Stimulated activated naive CD8-positive, alpha-beta T cell treated with anti-CD3 and anti-CD28 coated beads, Interleukin-15, amount 100 ng/mL, for 72 hours (primary cell): ENCODE results near the gene SCD.
"Not testable (repeated sequence)": the region's sequence is repeated elsewhere in the genome, so short reads cannot be mapped to it uniquely, and the experiment has no call there.

ENCODE experiments used
- ATAC-seq: fragments of 150-1000 bp; cut with Tn5 transposase; 2 replicates; pipeline ENCODE4 v1.10.0; 2021; ENCODE audit warnings: mild to moderate bottlenecking, moderate library complexity
- DNase-seq, 2 donors: peaks; one replicate each; pipeline ENCODE4 v3.0.0; 2021 to 2022
- H3K27ac Mint-ChIP-seq, 2 donors: one replicate each; pipeline ENCODE4 v1.8.0; 2022; ENCODE audit warnings: mild to moderate bottlenecking in 2 of 2, mixed read lengths in 2 of 2, moderate library complexity in 2 of 2
- H3K27me3 Mint-ChIP-seq: one replicate; pipeline ENCODE4 v1.8.0; 2022; ENCODE audit warnings: mixed read lengths
- H3K4me1 Mint-ChIP-seq: one replicate; pipeline ENCODE4 v1.8.0; 2022; ENCODE audit warnings: mild to moderate bottlenecking, mixed read lengths
- H3K4me3 Mint-ChIP-seq, 2 donors: one replicate each; pipeline ENCODE4 v1.8.0; 2022; ENCODE audit warnings: mild to moderate bottlenecking in 2 of 2, mixed read lengths in 2 of 2, moderate library complexity in 1 of 2
- H3K9me3 Mint-ChIP-seq, 2 donors: one replicate each; pipeline ENCODE4 v1.8.0; 2022; ENCODE audit warnings: mixed read lengths in 2 of 2

SCD gene

DNA sequence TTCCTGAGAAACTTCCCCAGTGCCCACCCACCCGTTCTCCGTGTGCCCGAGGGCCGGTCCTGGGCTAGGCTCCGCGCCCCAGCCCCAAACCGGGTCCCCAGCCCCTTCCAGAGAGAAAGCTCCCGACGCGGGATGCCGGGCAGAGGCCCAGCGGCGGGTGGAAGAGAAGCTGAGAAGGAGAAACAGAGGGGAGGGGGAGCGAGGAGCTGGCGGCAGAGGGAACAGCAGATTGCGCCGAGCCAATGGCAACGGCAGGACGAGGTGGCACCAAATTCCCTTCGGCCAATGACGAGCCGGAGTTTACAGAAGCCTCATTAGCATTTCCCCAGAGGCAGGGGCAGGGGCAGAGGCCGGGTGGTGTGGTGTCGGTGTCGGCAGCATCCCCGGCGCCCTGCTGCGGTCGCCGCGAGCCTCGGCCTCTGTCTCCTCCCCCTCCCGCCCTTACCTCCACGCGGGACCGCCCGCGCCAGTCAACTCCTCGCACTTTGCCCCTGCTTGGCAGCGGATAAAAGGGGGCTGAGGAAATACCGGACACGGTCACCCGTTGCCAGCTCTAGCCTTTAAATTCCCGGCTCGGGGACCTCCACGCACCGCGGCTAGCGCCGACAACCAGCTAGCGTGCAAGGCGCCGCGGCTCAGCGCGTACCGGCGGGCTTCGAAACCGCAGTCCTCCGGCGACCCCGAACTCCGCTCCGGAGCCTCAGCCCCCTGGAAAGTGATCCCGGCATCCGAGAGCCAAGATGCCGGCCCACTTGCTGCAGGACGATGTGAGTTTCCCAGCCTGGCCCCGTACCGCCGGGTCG, at the start of gene SCD:
TSS of gene SCD (plus strand) at position 469 of the 803 bp plus-strand sequence. CDS start at position 741, 272 bp downstream.
- peaks cover 84% of the 10 kb centered on the region for H3K4me1 Mint-ChIP-seq
- no peaks in the 10 kb centered on the region for H3K9me3 Mint-ChIP-seq
- ATAC-seq (peak; percentile 95), DNase-seq (peak; percentile 78 to 90)
- peak within 1 kb of the TSS; percentile 75 to 94 for H3K27ac Mint-ChIP-seq
- H3K4me3 Mint-ChIP-seq, result peak within 1 kb of the TSS; percentile 92 to 94
- no peaks in the 10 kb centered on the region for H3K27me3 Mint-ChIP-seq

DNA sequence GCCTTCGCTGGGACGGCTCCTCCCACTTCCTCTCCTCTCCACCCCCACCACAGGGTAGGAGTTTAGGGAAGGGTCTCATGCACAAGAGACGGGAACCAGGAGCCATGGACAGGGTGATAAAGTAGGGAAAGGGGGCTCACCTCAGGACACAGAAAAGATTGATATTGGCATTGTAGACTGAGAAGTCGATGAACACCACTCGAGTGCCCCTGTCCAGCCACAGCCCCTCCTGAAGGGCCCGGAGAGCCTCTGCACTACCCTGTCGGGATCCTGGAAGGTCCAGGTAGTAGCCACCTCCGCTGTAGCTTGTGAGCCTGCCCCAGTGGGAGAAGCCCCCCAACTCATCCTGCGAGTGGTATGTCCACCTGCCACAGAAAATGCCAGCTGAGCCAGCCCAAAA, 49.8 kb upstream of the SCD start:
- ATAC-seq (no peak), DNase-seq (no peak)
- Mint-ChIP-seq H3K4me3 (no peak overlapping the region), H3K4me1 (no peaks in the 10 kb centered on the region), H3K9me3 (no peaks in the 10 kb centered on the region), H3K27ac (peak overlapping the region in 1 of 2 donors; percentile 19), H3K27me3 (peaks cover 51% of the 10 kb centered on the region)

DNA sequence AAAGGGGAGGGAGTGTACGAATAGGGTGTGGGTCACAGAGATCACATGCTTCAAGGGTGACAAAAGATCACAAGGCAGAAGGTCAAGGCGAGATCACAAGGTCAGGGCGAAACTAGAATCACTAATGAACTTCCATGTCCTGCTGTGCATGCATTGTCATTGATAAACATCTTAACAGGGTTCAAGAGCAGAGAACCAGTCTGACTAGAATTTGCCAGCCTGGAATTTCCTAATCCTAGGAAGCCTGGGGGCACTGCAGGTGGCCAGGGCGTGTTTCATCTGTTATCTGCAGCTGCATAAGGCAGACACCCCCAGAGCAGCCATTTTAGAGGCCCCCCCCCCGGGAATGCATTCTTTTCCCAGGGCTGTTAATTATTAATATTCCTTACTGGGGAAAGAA, 45.9 kb upstream of the SCD start:
- not testable (repeated sequence) for H3K4me3 Mint-ChIP-seq, DNase-seq, ATAC-seq, H3K4me1 Mint-ChIP-seq, H3K9me3 Mint-ChIP-seq, H3K27ac Mint-ChIP-seq
- H3K27me3 Mint-ChIP-seq, result peaks cover 57% of the 10 kb centered on the region

DNA sequence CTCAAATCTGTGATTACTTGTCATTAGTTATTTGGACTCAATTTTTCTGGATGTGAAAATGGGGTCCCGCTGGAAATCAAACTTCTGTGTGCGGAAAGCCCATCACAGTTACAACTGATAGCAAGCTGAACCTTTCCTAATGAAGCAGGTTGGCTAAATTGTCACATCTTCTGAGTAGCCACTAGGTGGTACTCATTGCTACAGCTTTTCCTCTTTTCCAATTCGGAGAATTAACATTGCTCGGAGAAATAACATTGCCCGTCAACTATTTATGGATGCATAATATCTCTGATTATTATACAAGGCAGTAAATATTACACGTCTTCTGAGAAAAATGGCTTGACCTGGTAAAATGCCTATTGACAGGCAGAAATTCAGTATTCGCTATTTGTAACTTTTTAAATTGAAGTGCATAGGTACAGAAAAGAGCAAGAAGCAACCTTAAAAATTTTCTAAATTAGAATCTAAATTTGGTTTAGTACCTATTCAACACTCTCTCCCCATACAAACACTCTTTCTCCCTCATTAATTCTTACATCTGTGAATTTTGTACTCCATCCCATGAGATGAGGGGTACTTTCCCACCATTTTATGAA, 43.2 kb upstream of the SCD start:
- no peak for DNase-seq
- Mint-ChIP-seq H3K27ac (no peak overlapping the region), H3K27me3 (peaks cover 73% of the 10 kb centered on the region), H3K4me3 (no peak overlapping the region), H3K9me3 (no peaks in the 10 kb centered on the region), H3K4me1 (no peaks in the 10 kb centered on the region)
- ATAC-seq, result no peak

DNA sequence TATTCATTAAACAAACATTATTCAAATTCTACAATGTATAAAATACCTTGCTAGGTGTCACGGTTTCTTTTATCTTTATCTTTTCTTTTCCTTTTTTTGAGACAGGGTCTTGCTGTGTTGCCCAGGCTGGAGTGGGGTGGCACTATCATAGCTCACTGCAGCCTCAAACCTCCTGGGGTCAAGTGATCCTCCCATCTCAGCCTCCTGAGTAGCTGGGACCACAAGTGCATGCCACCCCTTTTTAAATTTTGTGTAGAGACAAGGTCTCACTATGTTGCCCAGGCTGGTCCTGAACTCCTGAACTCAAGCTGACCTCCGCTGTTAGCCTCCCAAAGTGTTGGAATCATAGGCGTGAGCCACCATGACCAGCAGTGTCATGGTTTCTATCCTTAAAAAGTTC, 42.6 kb upstream of the SCD start:
- no peak overlapping the region for H3K4me3 Mint-ChIP-seq
- H3K9me3 Mint-ChIP-seq, result no peaks in the 10 kb centered on the region
- H3K4me1 Mint-ChIP-seq, result no peaks in the 10 kb centered on the region
- no peak overlapping the region for H3K27ac Mint-ChIP-seq
- ATAC-seq, result no peak
- H3K27me3 Mint-ChIP-seq, result peaks cover 74% of the 10 kb centered on the region
- no peak for DNase-seq

DNA sequence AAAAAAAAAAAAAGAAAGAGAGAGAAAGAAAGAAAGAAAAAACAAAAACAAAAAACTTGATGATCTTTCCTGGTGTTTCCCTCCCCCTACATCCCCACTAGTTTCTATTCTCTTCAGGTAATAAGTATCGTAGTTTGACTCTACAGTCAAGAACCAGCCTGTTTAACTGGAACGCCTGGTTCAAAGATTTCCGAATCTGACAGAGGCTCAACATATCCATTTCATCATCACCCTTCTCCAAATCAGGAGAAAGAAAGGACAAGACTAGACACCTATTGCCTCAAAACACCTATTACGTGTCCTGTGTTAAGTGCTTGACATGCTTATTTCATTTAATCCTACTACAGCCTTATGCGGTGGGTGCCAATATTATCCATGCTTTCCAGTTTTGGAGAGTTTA, 40.2 kb upstream of the SCD start:
- ATAC-seq (no peak), DNase-seq (no peak)
- no peaks in the 10 kb centered on the region for H3K9me3 Mint-ChIP-seq

DNA sequence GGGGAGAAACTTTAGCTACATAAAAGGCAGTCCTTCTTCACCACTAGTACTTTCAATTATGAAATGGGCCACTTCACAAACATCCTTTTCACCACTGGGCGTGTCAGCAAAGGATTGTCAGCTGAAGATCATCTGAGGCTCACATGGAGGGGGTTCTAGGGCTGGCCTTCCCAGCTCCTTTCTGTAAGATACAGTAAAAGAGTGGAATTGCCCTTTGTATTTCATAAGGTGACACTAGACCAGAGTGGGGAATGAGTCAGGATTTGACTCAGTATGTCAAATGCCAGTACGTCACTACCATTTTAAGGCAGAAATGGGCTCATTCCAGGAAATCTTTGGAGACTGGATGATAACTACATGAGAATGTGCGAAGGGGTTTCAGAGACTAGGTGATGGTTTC, 39.3 kb upstream of the SCD start:
- H3K27ac Mint-ChIP-seq, result no peak overlapping the region
- H3K9me3 Mint-ChIP-seq, result no peaks in the 10 kb centered on the region
- no peak overlapping the region for H3K4me3 Mint-ChIP-seq
- ATAC-seq, result no peak
- peaks cover 84% of the 10 kb centered on the region for H3K27me3 Mint-ChIP-seq
- DNase-seq, result no peak
- H3K4me1 Mint-ChIP-seq, result no peaks in the 10 kb centered on the region

More for the DNA sequence above, 40.2 kb upstream of the SCD start:
- no peaks in the 10 kb centered on the region for H3K4me1 Mint-ChIP-seq
- no peak overlapping the region for H3K4me3 Mint-ChIP-seq
- no peak overlapping the region for H3K27ac Mint-ChIP-seq
- H3K27me3 Mint-ChIP-seq, result peaks cover 77% of the 10 kb centered on the region

DNA sequence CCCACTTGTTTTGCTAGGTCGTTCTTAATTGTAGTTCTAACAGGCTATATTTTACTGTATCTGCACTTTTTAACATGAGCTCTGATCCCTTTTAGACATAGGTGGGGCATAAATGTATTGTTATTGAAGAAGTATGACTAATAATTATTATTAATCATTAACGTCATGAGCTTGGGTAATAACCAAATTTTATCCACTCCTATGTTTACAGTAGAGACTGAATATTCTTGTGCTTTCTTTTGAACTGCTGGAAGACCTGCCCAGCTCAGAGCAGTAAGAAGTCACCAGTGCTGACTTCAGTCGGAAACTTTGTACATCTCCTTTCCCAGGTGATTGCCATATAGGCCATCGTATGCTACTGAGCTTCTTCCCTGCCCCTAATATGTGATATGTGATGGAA, 35.7 kb upstream of the SCD start:
- ATAC-seq (no peak), DNase-seq (no peak)
- Mint-ChIP-seq H3K27ac (no peak overlapping the region), H3K4me3 (no peak overlapping the region), H3K4me1 (no peaks in the 10 kb centered on the region), H3K27me3 (peaks cover 83% of the 10 kb centered on the region), H3K9me3 (no peaks in the 10 kb centered on the region)

DNA sequence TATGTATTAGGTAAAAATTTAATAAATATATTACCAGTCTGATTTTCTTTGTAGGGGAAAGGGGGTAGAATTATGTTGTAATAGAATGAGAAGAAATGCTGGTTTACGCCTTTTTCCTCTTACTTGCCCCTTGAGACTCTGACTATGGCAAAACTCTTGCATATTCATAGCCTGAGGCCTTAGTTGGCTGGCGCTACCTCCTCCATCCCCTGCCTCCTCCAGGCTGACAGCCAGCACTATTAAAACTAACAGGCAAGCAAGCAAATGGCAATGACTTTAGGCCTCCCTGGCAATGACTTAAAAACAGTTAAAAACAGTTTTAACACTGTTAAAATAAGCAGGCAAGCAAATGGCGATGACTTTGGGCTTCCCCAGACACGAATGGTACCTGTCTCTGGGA, 31.4 kb upstream of the SCD start:
- Mint-ChIP-seq H3K4me3 (no peak overlapping the region), H3K9me3 (no peaks in the 10 kb centered on the region), H3K4me1 (no peaks in the 10 kb centered on the region), H3K27ac (no peak overlapping the region), H3K27me3 (peaks cover 70% of the 10 kb centered on the region)
- DNase-seq, result no peak
- no peak for ATAC-seq

DNA sequence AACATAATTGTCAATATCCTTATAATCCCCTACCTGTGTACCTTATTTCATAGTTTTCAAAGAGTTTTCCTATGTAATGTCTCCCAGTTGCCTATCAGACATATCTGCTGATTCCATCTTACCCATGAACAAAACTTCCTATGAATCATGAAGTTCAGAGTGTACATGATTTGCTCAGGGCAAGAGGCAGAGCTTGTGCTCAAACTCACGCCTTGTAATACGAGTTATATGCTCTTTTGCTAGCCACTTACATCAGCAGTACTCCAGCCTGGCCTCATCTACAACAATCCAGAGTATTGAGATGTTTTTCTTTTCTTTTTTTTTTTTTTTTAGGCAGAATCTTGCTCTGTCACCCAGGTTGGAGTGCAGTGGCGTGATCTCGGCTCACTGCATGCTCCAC, 28.8 kb upstream of the SCD start:
- DNase-seq (no peak), ATAC-seq (no peak)
- Mint-ChIP-seq H3K9me3 (no peaks in the 10 kb centered on the region), H3K4me1 (no peaks in the 10 kb centered on the region), H3K27ac (no peak overlapping the region), H3K27me3 (peaks cover 45% of the 10 kb centered on the region), H3K4me3 (no peak overlapping the region)

DNA sequence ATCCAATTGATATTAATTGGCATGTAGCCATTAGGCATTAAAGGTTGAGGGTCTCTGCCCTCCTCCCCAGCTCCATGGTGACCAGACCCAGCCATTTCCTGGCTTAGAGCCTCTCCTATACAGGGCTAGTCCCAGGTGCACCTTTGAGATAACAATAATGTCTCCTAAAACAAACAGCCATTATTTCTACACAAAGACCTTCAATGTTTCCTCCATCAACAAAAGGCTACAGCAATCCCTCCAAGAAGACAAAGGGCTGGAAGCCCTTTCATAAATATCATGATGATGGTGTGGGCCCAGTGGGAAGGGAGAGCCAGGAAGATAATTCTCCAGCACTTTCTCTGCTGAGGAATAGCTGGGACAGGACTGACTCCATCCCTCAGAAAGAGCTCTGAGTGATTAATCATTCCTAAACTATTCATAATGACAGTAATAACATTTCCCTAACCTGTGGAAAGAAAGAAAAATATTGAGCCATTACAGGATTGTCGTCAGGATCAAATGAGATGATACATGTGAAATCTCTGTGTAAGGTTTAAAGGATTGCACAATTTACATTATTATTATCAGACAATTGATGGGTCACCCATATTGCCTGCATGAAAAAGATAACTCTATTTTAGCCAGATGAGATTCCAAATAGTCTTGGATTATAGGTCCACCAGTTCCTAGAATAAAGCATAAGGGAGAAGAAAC, 27.2 kb upstream of the SCD start:
- no peaks in the 10 kb centered on the region for H3K9me3 Mint-ChIP-seq
- ATAC-seq, result no peak
- no peak overlapping the region for H3K27ac Mint-ChIP-seq
- H3K4me3 Mint-ChIP-seq, result no peak overlapping the region
- peaks cover 33% of the 10 kb centered on the region for H3K27me3 Mint-ChIP-seq
- no peaks in the 10 kb centered on the region for H3K4me1 Mint-ChIP-seq
- DNase-seq, result no peak

DNA sequence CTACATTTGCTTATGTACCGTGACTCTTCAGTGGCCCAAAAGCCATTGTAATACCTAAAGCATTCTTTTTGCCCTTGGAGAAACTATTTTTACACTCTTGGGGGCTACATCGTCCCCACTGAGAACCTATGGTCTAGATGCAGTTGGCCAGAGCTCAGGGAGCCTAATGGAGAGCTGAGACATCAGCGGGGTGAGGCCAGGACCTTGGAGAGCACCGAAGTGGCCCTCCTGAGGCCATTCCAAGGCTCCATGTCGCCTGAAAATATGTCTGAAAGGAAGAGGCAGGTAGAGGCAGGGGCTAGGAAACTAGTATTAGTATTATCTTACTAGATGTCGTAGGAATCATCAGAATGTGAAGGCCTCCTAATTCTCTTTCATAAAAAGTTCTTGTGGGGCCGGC, 21.9 kb upstream of the SCD start:
- H3K27ac Mint-ChIP-seq, result no peak overlapping the region
- no peak for ATAC-seq
- H3K4me1 Mint-ChIP-seq, result peaks cover 17% of the 10 kb centered on the region
- no peak overlapping the region for H3K4me3 Mint-ChIP-seq
- no peak for DNase-seq
- H3K27me3 Mint-ChIP-seq, result peaks cover 13% of the 10 kb centered on the region
- H3K9me3 Mint-ChIP-seq, result no peaks in the 10 kb centered on the region

DNA sequence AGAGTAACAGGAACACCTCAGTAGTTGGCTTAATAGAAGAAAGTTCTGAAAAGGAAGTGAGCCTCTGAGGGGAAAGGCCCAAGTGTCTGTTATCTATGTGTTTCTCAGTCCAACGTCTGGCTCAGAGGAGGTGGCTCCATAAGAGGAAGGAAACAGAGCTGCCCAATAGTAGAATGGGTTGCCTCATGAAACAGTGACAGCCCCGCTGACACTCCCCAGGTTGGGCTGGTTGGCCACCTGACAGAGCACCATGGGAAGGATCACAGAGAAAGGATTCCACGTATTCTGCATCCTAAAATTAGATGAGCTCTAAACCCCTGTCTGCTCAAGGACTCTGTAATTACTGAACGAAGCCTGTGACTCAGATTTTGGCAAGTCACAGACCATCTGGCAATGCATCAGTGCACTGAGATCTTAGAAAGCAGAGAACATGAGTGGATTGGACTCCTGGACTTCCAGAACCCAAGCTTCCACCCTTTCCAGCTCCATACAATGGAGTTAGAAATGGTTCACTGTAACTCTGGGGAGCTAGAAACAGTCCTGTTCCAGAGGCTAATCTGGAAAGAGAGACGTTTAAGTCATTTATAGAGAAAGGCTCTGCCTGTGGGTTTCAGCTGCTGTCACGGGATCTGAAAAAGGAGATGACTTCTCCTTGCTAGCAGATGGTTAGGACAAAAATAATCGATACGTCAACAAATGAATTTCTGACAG, 19.9 kb upstream of the SCD start:
- Mint-ChIP-seq H3K27ac (peak overlapping the region; percentile 42 to 92), H3K4me1 (peaks cover 17% of the 10 kb centered on the region), H3K27me3 (peaks cover 16% of the 10 kb centered on the region), H3K9me3 (no peaks in the 10 kb centered on the region), H3K4me3 (peak overlapping the region; percentile 52 to 56)
- ATAC-seq (peak; percentile 99), DNase-seq (peak; percentile 42 to 62)

DNA sequence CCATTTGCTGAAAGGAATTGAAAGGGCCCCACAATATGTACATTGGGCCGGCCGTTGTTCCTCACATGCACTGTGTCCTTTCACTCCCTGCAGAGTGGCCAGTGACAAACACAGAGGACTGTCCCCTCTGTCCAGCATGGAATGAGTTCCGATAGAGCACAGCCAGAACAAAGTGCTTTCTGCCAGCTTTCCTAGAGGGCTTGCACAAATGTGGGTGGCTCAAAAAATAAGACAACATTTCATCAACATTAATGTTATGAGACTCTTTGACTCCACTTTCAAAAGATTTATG, 19.4 kb upstream of the SCD start:
- H3K4me3 Mint-ChIP-seq, result no peak overlapping the region
- no peaks in the 10 kb centered on the region for H3K9me3 Mint-ChIP-seq
- H3K4me1 Mint-ChIP-seq, result peaks cover 17% of the 10 kb centered on the region
- H3K27me3 Mint-ChIP-seq, result peaks cover 16% of the 10 kb centered on the region
- DNase-seq (no peak), ATAC-seq (no peak)
- no peak overlapping the region for H3K27ac Mint-ChIP-seq

DNA sequence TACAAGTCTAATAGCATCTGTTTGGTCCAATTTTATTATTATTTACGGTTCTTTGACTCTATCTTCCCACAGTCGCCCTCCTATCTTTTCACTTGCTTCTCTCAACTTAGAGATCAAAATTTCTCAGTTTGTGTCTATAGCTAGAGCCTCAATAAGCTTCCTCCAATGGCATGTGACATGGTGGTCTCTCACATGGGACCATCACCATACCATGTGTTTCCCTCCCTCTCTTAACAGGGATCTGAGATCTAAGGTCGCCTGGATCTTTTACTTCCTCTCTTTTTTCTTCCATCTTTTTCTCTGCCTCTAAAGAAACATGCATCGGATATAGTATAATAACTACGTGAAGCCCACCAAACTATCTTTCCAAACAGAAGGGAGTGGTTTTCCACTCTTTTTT, 18.8 kb upstream of the SCD start:
- Mint-ChIP-seq H3K9me3 (no peaks in the 10 kb centered on the region), H3K4me3 (no peak overlapping the region), H3K4me1 (peaks cover 17% of the 10 kb centered on the region), H3K27me3 (peaks cover 16% of the 10 kb centered on the region), H3K27ac (no peak overlapping the region)
- ATAC-seq, result no peak
- DNase-seq, result no peak

DNA sequence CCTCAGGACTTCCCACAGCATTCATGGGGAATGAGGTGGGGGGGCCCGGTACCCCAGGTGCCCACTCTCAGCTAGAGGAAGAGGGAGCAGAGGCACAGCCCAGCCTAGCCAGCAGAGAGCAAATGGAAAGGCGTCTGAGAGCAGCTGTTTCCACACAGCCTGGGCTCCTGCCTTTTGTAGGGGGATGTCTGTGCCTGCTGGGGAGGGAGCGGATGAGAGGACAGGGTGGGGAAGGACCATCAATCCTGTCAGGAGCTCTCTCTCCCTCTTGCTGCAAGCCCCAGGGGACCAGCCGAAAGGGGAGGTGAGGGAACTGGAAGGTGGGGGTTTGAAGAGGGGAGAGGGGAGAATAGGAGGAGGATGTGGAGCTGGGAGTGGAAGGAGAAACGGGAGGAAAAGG, 17.0 kb upstream of the SCD start, which contains the start of gene PKD2L1:
TSS of gene PKD2L1 (minus strand) at position 150 of the 400 bp plus-strand sequence. CDS start at position 25, 125 bp downstream.
- Mint-ChIP-seq H3K4me1 (peaks cover 17% of the 10 kb centered on the region), H3K9me3 (no peaks in the 10 kb centered on the region), H3K27ac (no peak within 1 kb of the TSS), H3K27me3 (peaks cover 30% of the 10 kb centered on the region), H3K4me3 (no peak within 1 kb of the TSS)
- ATAC-seq, result no peak
- DNase-seq, result no peak
